Measurements from ENCODE around the gene ZRANB3. TPM values are rescaled to one million over a fixed set of nuclear protein-coding genes. Genes with fewer than 3 reads are reported as not detected.

The ZRANB3 gene
- total and polyA plus RNA-seq, 8 donors, result 3.5 to 11.2 (median 9.5) TPM

GRCh38 chr2:135174049-135174809, 356.8 kb downstream of the ZRANB3 start:
- intact Hi-C loops (cut with DNase I), result no loop called here
- ATAC-seq, result no peak
- H3K36me3 ChIP-seq, result peaks cover 0 to 88% of the 10 kb centered on the region in 2 donors

GRCh38 chr2:135169900-135170753, 360.9 kb downstream of the ZRANB3 start:
- no peak for TF ChIP-seq CTCF (IDR thresholded peaks at IDR 0.05)
- H3K27me3 ChIP-seq, result no peaks in the 10 kb centered on the region
- no peaks in the 10 kb centered on the region for H3K4me1 ChIP-seq
- intact Hi-C loops (cut with DNase I), result no loop called here
- no peaks in the 10 kb centered on the region for H3K9me3 ChIP-seq
- ATAC-seq (no peak), DNase-seq (no peak)
- H3K36me3 ChIP-seq, result peaks cover 0 to 94% of the 10 kb centered on the region in 2 donors
- no peak overlapping the region for H3K27ac ChIP-seq
- no peak overlapping the region for H3K4me3 ChIP-seq

More at GRCh38 chr2:135174049-135174809, 356.8 kb downstream of the ZRANB3 start:
- Histone ChIP-seq H3K4me3 (no peak overlapping the region), H3K9me3 (peaks cover 0 to 12% of the 10 kb centered on the region in 2 donors), H3K4me1 (no peaks in the 10 kb centered on the region), H3K27me3 (no peaks in the 10 kb centered on the region), H3K27ac (no peak overlapping the region)
- no peak for TF ChIP-seq CTCF (IDR thresholded peaks at IDR 0.05)
- DNase-seq, result no peak

- no peak for TF ChIP-seq CTCF (IDR thresholded peaks at IDR 0.05)
- intact Hi-C loops (cut with DNase I), result no loop called here
- no peak overlapping the region for H3K27ac ChIP-seq
- no peak overlapping the region for H3K4me3 ChIP-seq
- no peak for DNase-seq
- H3K27me3 ChIP-seq, result no peaks in the 10 kb centered on the region
- no peaks in the 10 kb centered on the region for H3K4me1 ChIP-seq
- H3K36me3 ChIP-seq, result peaks cover 0 to 94% of the 10 kb centered on the region in 2 donors
- no peak for ATAC-seq
- H3K9me3 ChIP-seq, result no peaks in the 10 kb centered on the region
These were observed 362.7 kb downstream of the ZRANB3 start for GRCh38 chr2:135168204-135168856.

- no peak overlapping the region for H3K4me3 ChIP-seq
- ATAC-seq, result no peak
- no peaks in the 10 kb centered on the region for H3K9me3 ChIP-seq
- H3K27ac ChIP-seq, result no peak overlapping the region
- no peak for TF ChIP-seq CTCF (IDR thresholded peaks at IDR 0.05)
- no peak for DNase-seq
- H3K36me3 ChIP-seq, result peaks cover 0 to 96% of the 10 kb centered on the region in 2 donors
- intact Hi-C loops (cut with DNase I), result no loop called here
- H3K4me1 ChIP-seq, result no peaks in the 10 kb centered on the region
- H3K27me3 ChIP-seq, result no peaks in the 10 kb centered on the region
These were observed 363.7 kb downstream of the ZRANB3 start for GRCh38 chr2:135167273-135167672.
